IMR-90 (cell line): Measurements from ENCODE around the gene CKAP2L. TPM values are rescaled to one million over a fixed set of nuclear protein-coding genes. Genes with fewer than 3 reads are reported as not detected.

Experiments used
- ATAC-seq: fragments of 200-7000 bp; cut with Tn5 transposase; 2 replicates; pipeline ENCODE4 v1.9.1; 2020; ENCODE audit warnings: low read depth, mild to moderate bottlenecking, moderate library complexity
- BruUV-seq: library from RNA; stranded (reverse); fragments of 400-500 nt; replicated peaks from 2 replicates; lab custom pipeline; 2021; lab: Mats Ljungman, UMichigan
- CTCF ChIA-PET: fragments of 300-600 bp; formaldehyde crosslinking; extraction: SDS; loops from one replicate; lab custom pipeline; 2021; ENCODE audit warnings: antibody characterized with exemption; lab: Yijun Ruan, JAX
- POLR2A ChIA-PET: fragments of 300-600 bp; sonication (Branson Sonifier 250); formaldehyde crosslinking; loops from one replicate; lab custom pipeline; 2022; ENCODE audit warnings: antibody characterized with exemption; ENCODE audit not compliant: unreplicated experiment; lab: Charles Lee
- DNase-seq: peaks from one replicate; pipeline ENCODE4 v3.0.0; 2013
- H2AFZ ChIP-seq: replicated peaks from 2 replicates; pipeline ENCODE3; 2013; ENCODE audit warnings: low read length, mild to moderate bottlenecking; ENCODE audit not compliant: poor library complexity
- H2AK5ac ChIP-seq: 2 replicates; pipeline ENCODE4 v1.6.1; 2013; ENCODE audit warnings: low read depth, low read length, inconsistent platforms
- H2AK9ac ChIP-seq: replicated peaks from 2 replicates; pipeline ENCODE3; 2013; ENCODE audit warnings: mild to moderate bottlenecking, low read depth, low read length, moderate library complexity; ENCODE audit not compliant: poor library complexity
- H2BK120ac ChIP-seq: 2 replicates; pipeline ENCODE4 v1.6.1; 2013; ENCODE audit warnings: low read depth, low read length, inconsistent platforms
- H2BK15ac ChIP-seq: 3 replicates; pipeline ENCODE4 v1.6.1; 2013; ENCODE audit warnings: low read depth, low read length, inconsistent platforms
- H2BK20ac ChIP-seq: 2 replicates; pipeline ENCODE4 v1.6.1; 2013; ENCODE audit warnings: low read depth, mild to moderate bottlenecking, inconsistent platforms, low read length, moderate library complexity
- H2BK5ac ChIP-seq: 2 replicates; pipeline ENCODE4 v1.6.1; 2013; ENCODE audit warnings: mild to moderate bottlenecking, low read depth, low read length, inconsistent platforms; ENCODE audit not compliant: poor library complexity, severe bottlenecking
- H3K14ac ChIP-seq: replicated peaks from 2 replicates; pipeline ENCODE4 v1.6.1; 2013; ENCODE audit warnings: low read depth, low read length, inconsistent platforms
- H3K18ac ChIP-seq: 2 replicates; pipeline ENCODE4 v1.6.1; 2013; ENCODE audit warnings: low read depth, low read length, control low read depth
- H3K23ac ChIP-seq: 2 replicates; pipeline ENCODE4 v1.6.1; 2013; ENCODE audit warnings: low read depth, low read length, inconsistent platforms
- H3K27ac ChIP-seq: 2 replicates; pipeline ENCODE4 v1.5.1; 2013; ENCODE audit warnings: mild to moderate bottlenecking, control low read depth, low read length; ENCODE audit not compliant: insufficient read depth
- H3K27me3 ChIP-seq: 2 replicates; pipeline ENCODE4 v1.6.1; 2013; ENCODE audit warnings: low read length; ENCODE audit not compliant: control insufficient read depth, insufficient read depth
- H3K36me3 ChIP-seq: 2 replicates; pipeline ENCODE4 v1.6.1; 2013; ENCODE audit warnings: low read length, mixed read lengths; ENCODE audit not compliant: control insufficient read depth, insufficient read depth
- H3K4ac ChIP-seq: 2 replicates; pipeline ENCODE4 v1.6.1; 2013; ENCODE audit warnings: low read depth, low read length, inconsistent platforms
- H3K4me1 ChIP-seq: 2 replicates; pipeline ENCODE4 v1.6.1; 2013; ENCODE audit warnings: low read length, mixed read lengths; ENCODE audit not compliant: control insufficient read depth, insufficient read depth
- H3K4me2 ChIP-seq: 2 replicates; pipeline ENCODE4 v1.6.1; 2013; ENCODE audit warnings: low read depth, mild to moderate bottlenecking, control low read depth, low read length, moderate library complexity
- H3K4me3 ChIP-seq: 2 replicates; pipeline ENCODE4 v1.5.1; 2013; ENCODE audit warnings: low read depth, mild to moderate bottlenecking, control low read depth, low read length, moderate library complexity; ENCODE audit not compliant: insufficient read depth
- H3K56ac ChIP-seq: 2 replicates; pipeline ENCODE4 v1.6.1; 2013; ENCODE audit warnings: low read length, inconsistent platforms; ENCODE audit not compliant: insufficient read depth; ENCODE audit errors: extremely low read depth
- H3K79me1 ChIP-seq, 2 experiments: 2 replicates each; pipeline ENCODE4 v1.6.1; 2013; ENCODE audit warnings: low read length in 2 of 2, inconsistent platforms in 1 of 2, low read depth in 1 of 2
- H3K9ac ChIP-seq: 2 replicates; pipeline ENCODE4 v1.6.1; 2013; ENCODE audit warnings: low read depth, low read length, control low read depth
- H3K9me1 ChIP-seq: 2 replicates; pipeline ENCODE4 v1.6.1; 2013; ENCODE audit warnings: low read length, inconsistent platforms; ENCODE audit not compliant: insufficient read depth
- H3K9me3 ChIP-seq: 2 replicates; pipeline ENCODE4 v1.6.1; 2013; ENCODE audit warnings: low read length; ENCODE audit not compliant: control insufficient read depth, insufficient read depth
- H4K20me1 ChIP-seq: 2 replicates; pipeline ENCODE4 v1.6.1; 2013; ENCODE audit warnings: low read length, inconsistent platforms; ENCODE audit not compliant: insufficient read depth
- H4K5ac ChIP-seq: 2 replicates; pipeline ENCODE4 v1.6.1; 2013; ENCODE audit warnings: mild to moderate bottlenecking, low read depth, low read length, control low read depth
- H4K8ac ChIP-seq, 2 experiments: 2 replicates each; pipeline ENCODE4 v1.6.1; 2013; ENCODE audit warnings: low read depth in 2 of 2, low read length in 2 of 2, control low read depth in 1 of 2, inconsistent platforms in 1 of 2
- H4K91ac ChIP-seq: 2 replicates; pipeline ENCODE4 v1.6.1; 2013; ENCODE audit warnings: low read depth, low read length, inconsistent platforms; ENCODE audit not compliant: insufficient read depth
- ELK1 ChIP-seq: fragments of 150-350 bp; IDR thresholded peaks from 2 replicates; pipeline ENCODE4 v1.6.1; 2016; ENCODE audit warnings: low read depth, mild to moderate bottlenecking, low read length, moderate library complexity, borderline replicate concordance
- FOS ChIP-seq: fragments of 150-350 bp; IDR thresholded peaks from 2 replicates; pipeline ENCODE4 v1.6.1; 2016; ENCODE audit warnings: low read depth, low read length
- WGBS, 2 experiments: methylation state at CpG; one replicate each; pipeline versions ENCODE4 v1.1.5 to v1.1.7; 2013; ENCODE audit warnings: missing lambda C conversion rate in 2 of 2; ENCODE audit not compliant: insufficient read length in 1 of 2; ENCODE audit errors: extremely low coverage in 2 of 2; 5-methylcytosine and 5-hydroxymethylcytosine counted together
- dilution Hi-C: fragments of 300-500 bp; cut with HindIII; formaldehyde crosslinking; loops from one replicate; pipeline ENCODE4 v1.14.3; 2018; ENCODE audit warnings: low sequenced_read_pairs; ENCODE audit not compliant: unreplicated experiment
- in situ Hi-C: fragments of 300-500 bp; cut with MboI; formaldehyde crosslinking; loops from 3 replicates; pipeline ENCODE4 v1.14.3; 2019; ENCODE audit warnings: low sequenced_read_pairs, inconsistent platforms, mixed read lengths
- intact Hi-C: fragments of 100-400 bp; cut with micrococcal nuclease; formaldehyde crosslinking; loops from 2 replicates; pipeline ENCODE4 v1.10.0; 2022
- polyA plus RNA-seq, 3 experiments: library from polyadenylated mRNA; depleted of rRNA; stranded (reverse); fragments of >200 nt; gene quantifications; 2 replicates each; pipeline ENCODE4 v1.2.3, GENCODE V29; 2012; ENCODE audit warnings: low replicate concordance in 1 of 3
- total RNA-seq: library from RNA; depleted of rRNA; stranded (reverse); fragments of >200 nt; gene quantifications from 2 replicates; pipeline ENCODE4 v1.2.3, GENCODE V29; 2012

Gene CKAP2L
- total and polyA plus RNA-seq, 2 of the 4 experiments (the other 2 are of a cell fraction) = 6.4 to 9.9 TPM

GRCh38 chr2:112765251-112765650 is 842 bp upstream of the CKAP2L start:
- Histone ChIP-seq H2BK5ac (peak overlapping the region; percentile 26), H4K20me1 (no peaks in the 10 kb centered on the region)
- no peak for ATAC-seq

More at GRCh38 chr2:112765251-112765650, 842 bp upstream of the CKAP2L start:
- DNase-seq = no peak
- Histone ChIP-seq H3K14ac (peak overlapping the region; percentile 85), H3K36me3 (no peaks in the 10 kb centered on the region), H2BK120ac (peak overlapping the region; percentile 61; the same call in 1 of the 2 replicates), H3K23ac (peak overlapping the region; percentile 86), H2AK9ac (no peak overlapping the region), H3K9ac (peak overlapping the region; percentile 27; the same call in 1 of the 2 replicates), H3K27ac (no peak overlapping the region; the same call in 1 of the 2 replicates), H3K27me3 (no peaks in the 10 kb centered on the region), H3K56ac (peak overlapping the region; percentile 55; the same call in 1 of the 2 replicates), H2BK20ac (no peak overlapping the region), H3K4ac (peak overlapping the region; percentile 75), H2AFZ (peak overlapping the region; percentile 88), H2BK15ac (peak overlapping the region; percentile 68; the same call in 1 of the 3 replicates), H4K91ac (peak overlapping the region; percentile 11; the same call in 1 of the 2 replicates), H3K4me3 (peak overlapping the region; percentile 79; the same call in 1 of the 2 replicates), H2AK5ac (peak overlapping the region; percentile 64), H3K4me2 (peak overlapping the region; percentile 67), H4K5ac (no peak overlapping the region), H3K4me1 (no peaks in the 10 kb centered on the region; the same call in 1 of the 2 replicates), H3K18ac (no peak overlapping the region), H3K9me1 (peaks cover 2% of the 10 kb centered on the region; the same call in 1 of the 2 replicates), H3K79me1 (peaks cover 11 to 53% of the 10 kb centered on the region in 2 experiments), H4K8ac (peak overlapping the region; percentile 82 to 86), H3K9me3 (0 out of 2 replicates have a peak, but pooled peaks cover 2% of the 10 kb centered on the region)
- in situ Hi-C loops = no loop called here
- dilution Hi-C loops = no loop called here
- ChIA-PET POLR2A (no interaction called here), CTCF (no interaction called here)
- WGBS, 2 experiments = no CpG with 5 or more reads among the region's 4 CpGs
- no TSS peak for BruUV-seq
- TF ChIP-seq FOS (no peak), ELK1 (no peak)
- intact Hi-C loops = no loop called here
